ENCODE results near the gene DHRS7C.

The DHRS7C gene

GRCh38 chr17:9760266-9760665, 31.1 kb downstream of the DHRS7C start:
- DNase-seq: no peak

- no peak for DNase-seq
These were observed 36.3 kb downstream of the DHRS7C start for GRCh38 chr17:9755083-9755482.

GRCh38 chr17:9750524-9750923, 40.9 kb downstream of the DHRS7C start:
- DNase-seq: no peak

GRCh38 chr17:9729735-9730420, 61.5 kb downstream of the DHRS7C start:
- no peak for DNase-seq

- peak in 1 of 2 donors; percentile 46 for DNase-seq
These were observed 62.2 kb downstream of the DHRS7C start for GRCh38 chr17:9729034-9729650.

- no peak for DNase-seq
These were observed 62.8 kb downstream of the DHRS7C start for GRCh38 chr17:9728564-9728963.

GRCh38 chr17:9728005-9728404, 63.4 kb downstream of the DHRS7C start:
- no peak for DNase-seq

GRCh38 chr17:9726291-9726690, 65.1 kb downstream of the DHRS7C start:
- no peak for DNase-seq

GRCh38 chr17:9725575-9725974, 65.8 kb downstream of the DHRS7C start:
- no peak for DNase-seq

All from CD4-positive, alpha-beta T cell treated with Interferon alpha-2 for 1 hour (primary cell).